Right lobe of liver (tissue), 6 donors: Measurements from ENCODE around the gene NAPA. TPM values are rescaled to one million over a fixed set of nuclear protein-coding genes. Genes with fewer than 3 reads are reported as not detected.

ENCODE experiments used
- ATAC-seq, 4 donors: fragments of 200-7000 bp; cut with Tn5 transposase; one replicate each; pipeline ENCODE4 v1.9.1; 2020; ENCODE audit warnings: mild to moderate bottlenecking in 4 of 4, moderate library complexity in 4 of 4
- DNase-seq, 3 donors: peaks; one replicate each; pipeline ENCODE4 v3.0.0-alpha.2; 2020
- H3K27ac ChIP-seq, 3 donors: fragments of 200-600 bp; one replicate each; pipeline ENCODE4 v1.8.0; 2022
- H3K27me3 ChIP-seq, 2 donors: fragments of 200-600 bp; one replicate each; pipeline ENCODE4 v1.8.0; 2022
- H3K36me3 ChIP-seq, 4 donors: fragments of 200-600 bp; sonication (generic) in 1 of 4; one replicate each; pipeline versions ENCODE4 v1.5.1 to v1.8.0; 2017 to 2022; ENCODE audit warnings: control low read depth in 1 of 4
- H3K4me1 ChIP-seq, 4 donors: fragments of 200-600 bp; sonication (generic) in 1 of 4; one replicate each; pipeline versions ENCODE4 v1.5.1 to v1.8.0; 2017 to 2022; ENCODE audit warnings: control low read depth in 1 of 4
- H3K4me3 ChIP-seq, 3 donors: fragments of 200-600 bp; one replicate each; pipeline ENCODE4 v1.8.0; 2022
- H3K9me3 ChIP-seq, 4 donors: fragments of 200-600 bp; sonication (generic) in 1 of 4; one replicate each; pipeline versions ENCODE4 v1.5.1 to v1.8.0; 2017 to 2022; ENCODE audit warnings: control low read depth in 1 of 4
- CTCF ChIP-seq, 4 donors: fragments of 200-600 bp in 3 of 4; fragments of 450-650 bp in 1 of 4; IDR thresholded peaks; one replicate each; pipeline versions ENCODE4 v1.5.1 to v1.8.0; 2016 to 2022; ENCODE audit warnings: antibody characterized with exemption in 4 of 4, mild to moderate bottlenecking in 2 of 4
- POLR2A ChIP-seq: fragments of 450-650 bp; IDR thresholded peaks from one replicate; pipeline ENCODE4 v1.6.1; 2017; ENCODE audit warnings: antibody characterized with exemption, mild to moderate bottlenecking
- WGBS: methylation state at CpG from one replicate; pipeline ENCODE4 v1.1.6; 2018; ENCODE audit warnings: low coverage, low lambda C conversion rate; ENCODE audit not compliant: insufficient coverage; ENCODE audit errors: missing lambda C conversion rate; 5-methylcytosine and 5-hydroxymethylcytosine counted together
- intact Hi-C, 2 donors: fragments of 100-400 bp; cut with DNase I; formaldehyde crosslinking; loops; one replicate each; pipeline versions ENCODE4 v1.11.2 to v1.14.1; 2022
- total RNA-seq, 6 experiments: library from RNA; depleted of rRNA in 2 of 6; stranded (reverse); fragments of >200 nt in 2 of 6; fragmentation: NEBNext Ultra II Directional in 3 of 6; extraction: Animal tissue kit (Norgen Biotek cat#: 25700) in 3 of 6; gene quantifications; one replicate each; pipeline versions ENCODE4 v1.1.0 to v1.2.4, GENCODE V29; 2016 to 2023
- donor health status: DM: no; HTN: yes; CAD: no.
- donor health status: DM: no; HTN: no; CAD: no.
- donor health status: DM: no; HTN: no; CAD: no.
- donor health status: DM: no; HTN: yes; CAD: no.
- donor health status: DM: no; HTN: yes; CAD: no.

NAPA gene
- total RNA-seq, 6 experiments from 2014 or later, result 83.0 to 179 (median 96.0) TPM

- intact Hi-C loops, result no loop called here
- Histone ChIP-seq H3K36me3 (peaks cover 0 to 12% (median 2%) of the 10 kb centered on the region in 4 donors), H3K9me3 (no peaks in the 10 kb centered on the region), H3K27ac (no peak overlapping the region), H3K4me3 (no peak overlapping the region), H3K27me3 (no peaks in the 10 kb centered on the region), H3K4me1 (peaks cover 0 to 66% (median 24%) of the 10 kb centered on the region in 4 donors)
- TF ChIP-seq CTCF (IDR thresholded peaks at IDR 0.05), result no peak
- TF ChIP-seq POLR2A, result no peak
- DNase-seq, result no peak
- WGBS, result 100% methylated on average over 2 of the region's 5 CpGs
- ATAC-seq, result no peak
Observed at GRCh38 chr19:47508721-47509120, 6.1 kb downstream of the NAPA start.

GRCh38 chr19:47507924-47508553, 6.8 kb downstream of the NAPA start:
- peaks cover 0 to 60% (median 24%) of the 10 kb centered on the region in 4 donors for H3K4me1 ChIP-seq
- H3K36me3 ChIP-seq, result peaks cover 0 to 19% (median 5%) of the 10 kb centered on the region in 4 donors
- intact Hi-C loops, result no loop called here
- ATAC-seq, result no peak
- no peak overlapping the region for H3K4me3 ChIP-seq
- H3K9me3 ChIP-seq, result no peaks in the 10 kb centered on the region
- H3K27ac ChIP-seq, result no peak overlapping the region
- no peak for DNase-seq
- no CpG with 5 or more reads among the region's 11 CpGs for WGBS
- H3K27me3 ChIP-seq, result no peaks in the 10 kb centered on the region
- TF ChIP-seq CTCF (IDR thresholded peaks at IDR 0.05), result no peak
- no peak for TF ChIP-seq POLR2A

GRCh38 chr19:47507012-47507411, 7.9 kb downstream of the NAPA start:
- Histone ChIP-seq H3K27ac (no peak overlapping the region), H3K4me1 (peaks cover 0 to 53% (median 24%) of the 10 kb centered on the region in 4 donors), H3K36me3 (peaks cover 0 to 29% (median 9%) of the 10 kb centered on the region in 4 donors), H3K9me3 (no peaks in the 10 kb centered on the region), H3K27me3 (no peaks in the 10 kb centered on the region), H3K4me3 (no peak overlapping the region)
- 33% methylated on average over 4 of the region's 6 CpGs for WGBS
- TF ChIP-seq POLR2A (no peak), CTCF (IDR thresholded peaks at IDR 0.05) (no peak)
- DNase-seq (no peak), ATAC-seq (no peak)
- intact Hi-C loops, result no loop called here

- Histone ChIP-seq H3K27ac (no peak overlapping the region), H3K36me3 (peaks cover 0 to 33% (median 10%) of the 10 kb centered on the region in 4 donors), H3K4me3 (no peak overlapping the region), H3K27me3 (no peaks in the 10 kb centered on the region), H3K4me1 (peaks cover 0 to 47% (median 23%) of the 10 kb centered on the region in 4 donors), H3K9me3 (no peaks in the 10 kb centered on the region)
- no peak for TF ChIP-seq POLR2A
- no peak for TF ChIP-seq CTCF (IDR thresholded peaks at IDR 0.05)
- WGBS, result no CpG with 5 or more reads among the region's 8 CpGs
- intact Hi-C loops, result no loop called here
- DNase-seq, result no peak
- ATAC-seq, result no peak
Observed at GRCh38 chr19:47506459-47506858, 8.4 kb downstream of the NAPA start.
